Ishikawa (cell line): Measurements from ENCODE around the gene R3HDML.

Experiments
- CEBPB ChIP-seq: IDR thresholded peaks from 2 replicates; pipeline ENCODE4 v1.6.1; 2012
- CREB1 ChIP-seq: IDR thresholded peaks from 2 replicates; pipeline ENCODE4 v1.6.1; 2012; ENCODE audit warnings: low read depth
- EGR1 ChIP-seq: IDR thresholded peaks from 2 replicates; pipeline ENCODE4 v1.6.1; 2012
- EP300 ChIP-seq: IDR thresholded peaks from 2 replicates; pipeline ENCODE4 v1.6.1; 2012; ENCODE audit warnings: borderline replicate concordance
- FOXM1 ChIP-seq: IDR thresholded peaks from 2 replicates; pipeline ENCODE4 v1.6.1; 2012; ENCODE audit warnings: low read depth, borderline replicate concordance
- MAX ChIP-seq: IDR thresholded peaks from 2 replicates; pipeline ENCODE4 v1.6.1; 2012
- NFIC ChIP-seq: IDR thresholded peaks from 2 replicates; pipeline ENCODE4 v1.6.1; 2012
- RAD21 ChIP-seq: IDR thresholded peaks from 2 replicates; pipeline ENCODE4 v1.6.1; 2012; ENCODE audit warnings: low read depth
- TAF1 ChIP-seq: IDR thresholded peaks from 2 replicates; pipeline ENCODE4 v1.6.1; 2012; ENCODE audit warnings: low read depth, mild to moderate bottlenecking
- TCF12 ChIP-seq: IDR thresholded peaks from 2 replicates; pipeline ENCODE4 v1.6.1; 2012; ENCODE audit warnings: low read depth
- TEAD4 ChIP-seq: IDR thresholded peaks from 2 replicates; pipeline ENCODE4 v1.6.1; 2012
- YY1 ChIP-seq: IDR thresholded peaks from 2 replicates; pipeline ENCODE4 v1.6.1; 2012; ENCODE audit warnings: low read depth
- ZBTB7A ChIP-seq: IDR thresholded peaks from 2 replicates; pipeline ENCODE4 v1.6.1; 2012; ENCODE audit warnings: low read depth
- TF ChIP-seq, protein P1 (sequence below): IDR thresholded peaks from 2 replicates; pipeline ENCODE4 v1.6.1; 2012
- TF ChIP-seq, protein P2 (sequence below): IDR thresholded peaks from 2 replicates; pipeline ENCODE4 v1.6.1; 2012; ENCODE audit warnings: low read depth, mild to moderate bottlenecking

The R3HDML gene

DNA sequence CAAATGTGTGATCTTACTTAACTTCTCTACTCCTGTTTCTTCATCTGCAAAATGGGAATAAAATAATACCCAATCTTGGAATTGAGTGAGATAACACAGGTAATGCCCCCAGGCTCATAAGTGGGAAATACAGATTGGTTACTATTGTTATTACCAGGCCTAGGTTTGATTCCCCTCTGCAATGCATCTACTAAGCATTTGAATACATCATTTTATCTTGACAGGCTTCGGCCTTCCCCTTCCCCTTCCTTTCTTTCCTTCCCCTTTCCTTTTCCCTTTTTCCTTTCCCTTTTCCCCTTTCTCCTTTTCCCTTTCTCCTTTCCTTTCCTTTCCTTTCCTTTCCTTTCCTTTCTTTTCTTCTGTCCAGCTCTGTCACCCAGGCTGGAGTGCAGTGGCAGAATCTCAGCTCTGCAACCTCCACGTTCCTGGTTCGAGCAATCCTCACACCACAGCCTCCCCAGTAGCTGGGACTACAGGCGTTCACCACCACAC is 11.4 kb downstream of the R3HDML start:
- TF ChIP-seq, protein P1, sequence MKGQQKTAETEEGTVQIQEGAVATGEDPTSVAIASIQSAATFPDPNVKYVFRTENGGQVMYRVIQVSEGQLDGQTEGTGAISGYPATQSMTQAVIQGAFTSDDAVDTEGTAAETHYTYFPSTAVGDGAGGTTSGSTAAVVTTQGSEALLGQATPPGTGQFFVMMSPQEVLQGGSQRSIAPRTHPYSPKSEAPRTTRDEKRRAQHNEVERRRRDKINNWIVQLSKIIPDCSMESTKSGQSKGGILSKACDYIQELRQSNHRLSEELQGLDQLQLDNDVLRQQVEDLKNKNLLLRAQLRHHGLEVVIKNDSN: no peak
- TF ChIP-seq EP300 (no peak), TAF1 (no peak), ZBTB7A (no peak), MAX (no peak), NFIC (no peak), EGR1 (no peak), YY1 (no peak), RAD21 (no peak), TCF12 (no peak), TEAD4 (no peak), CEBPB (no peak)
- TF ChIP-seq, protein P2, sequence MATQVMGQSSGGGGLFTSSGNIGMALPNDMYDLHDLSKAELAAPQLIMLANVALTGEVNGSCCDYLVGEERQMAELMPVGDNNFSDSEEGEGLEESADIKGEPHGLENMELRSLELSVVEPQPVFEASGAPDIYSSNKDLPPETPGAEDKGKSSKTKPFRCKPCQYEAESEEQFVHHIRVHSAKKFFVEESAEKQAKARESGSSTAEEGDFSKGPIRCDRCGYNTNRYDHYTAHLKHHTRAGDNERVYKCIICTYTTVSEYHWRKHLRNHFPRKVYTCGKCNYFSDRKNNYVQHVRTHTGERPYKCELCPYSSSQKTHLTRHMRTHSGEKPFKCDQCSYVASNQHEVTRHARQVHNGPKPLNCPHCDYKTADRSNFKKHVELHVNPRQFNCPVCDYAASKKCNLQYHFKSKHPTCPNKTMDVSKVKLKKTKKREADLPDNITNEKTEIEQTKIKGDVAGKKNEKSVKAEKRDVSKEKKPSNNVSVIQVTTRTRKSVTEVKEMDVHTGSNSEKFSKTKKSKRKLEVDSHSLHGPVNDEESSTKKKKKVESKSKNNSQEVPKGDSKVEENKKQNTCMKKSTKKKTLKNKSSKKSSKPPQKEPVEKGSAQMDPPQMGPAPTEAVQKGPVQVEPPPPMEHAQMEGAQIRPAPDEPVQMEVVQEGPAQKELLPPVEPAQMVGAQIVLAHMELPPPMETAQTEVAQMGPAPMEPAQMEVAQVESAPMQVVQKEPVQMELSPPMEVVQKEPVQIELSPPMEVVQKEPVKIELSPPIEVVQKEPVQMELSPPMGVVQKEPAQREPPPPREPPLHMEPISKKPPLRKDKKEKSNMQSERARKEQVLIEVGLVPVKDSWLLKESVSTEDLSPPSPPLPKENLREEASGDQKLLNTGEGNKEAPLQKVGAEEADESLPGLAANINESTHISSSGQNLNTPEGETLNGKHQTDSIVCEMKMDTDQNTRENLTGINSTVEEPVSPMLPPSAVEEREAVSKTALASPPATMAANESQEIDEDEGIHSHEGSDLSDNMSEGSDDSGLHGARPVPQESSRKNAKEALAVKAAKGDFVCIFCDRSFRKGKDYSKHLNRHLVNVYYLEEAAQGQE: no peak

DNA sequence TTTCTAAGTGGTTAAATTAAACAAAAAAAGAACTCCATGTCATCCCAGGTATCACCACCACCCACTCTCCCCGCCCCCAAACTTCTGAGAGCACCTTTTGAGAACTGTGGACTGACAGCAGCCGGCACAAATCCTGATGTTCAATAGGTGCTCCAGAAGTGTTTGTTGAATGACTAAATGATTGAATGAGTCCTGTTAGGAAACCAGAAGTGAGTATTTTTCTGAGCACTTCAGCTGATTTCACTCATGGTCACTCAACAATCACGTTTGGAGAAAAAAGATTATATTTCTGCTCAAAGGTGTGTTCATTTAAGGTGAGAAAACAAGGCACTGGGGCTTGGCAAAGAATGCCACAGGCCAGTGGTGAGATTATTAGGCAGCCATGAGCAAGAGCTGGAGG is 12.5 kb downstream of the R3HDML start:
- TF ChIP-seq FOXM1 (no peak), EP300 (no peak), ZBTB7A (no peak)
- TF ChIP-seq, protein P2: no peak

- no peak for TF ChIP-seq ZBTB7A
- no peak for TF ChIP-seq EP300
These were observed 13.7 kb downstream of the R3HDML start for GRCh38 chr20:44350567-44350966.

DNA sequence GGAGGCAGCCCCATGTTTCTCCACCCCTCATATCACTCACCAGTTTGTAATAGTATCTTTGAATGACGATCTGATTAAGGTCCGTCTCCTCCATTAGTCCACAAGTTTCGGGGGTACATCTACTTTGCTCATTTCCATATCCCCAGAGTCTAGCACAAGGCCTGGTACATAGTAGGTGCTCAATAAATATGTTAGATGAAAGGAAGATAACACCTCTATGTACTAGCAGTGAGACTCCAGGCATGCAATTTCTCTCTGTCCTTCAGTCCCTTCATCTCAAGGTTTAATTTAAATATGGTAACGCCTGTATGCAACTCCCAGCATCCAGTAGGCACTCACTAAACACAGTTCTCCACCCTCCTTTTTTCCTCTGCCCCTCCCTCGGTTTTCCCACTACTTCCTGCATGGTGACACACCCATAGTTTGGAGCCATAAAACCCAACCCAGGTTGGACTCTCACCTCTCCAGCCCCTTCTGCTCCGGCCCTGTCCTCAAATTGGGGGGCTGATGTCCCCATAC is 18.2 kb downstream of the R3HDML start:
- TF ChIP-seq YY1: no peak
- no peak for TF ChIP-seq NFIC
- no peak for TF ChIP-seq TCF12
- no peak for TF ChIP-seq EGR1
- TF ChIP-seq, protein P1: no peak
- no peak for TF ChIP-seq TEAD4
- no peak for TF ChIP-seq TAF1
- TF ChIP-seq MAX: no peak
- no peak for TF ChIP-seq RAD21
- TF ChIP-seq CEBPB: no peak
- no peak for TF ChIP-seq ZBTB7A
- no peak for TF ChIP-seq CREB1
- TF ChIP-seq, protein P2: no peak
- no peak for TF ChIP-seq EP300
- TF ChIP-seq FOXM1: no peak
